ENCODE results near the gene STK31.
"Not testable (repeated sequence)": the region's sequence is repeated elsewhere in the genome, so short reads cannot be mapped to it uniquely, and the experiment has no call there.

STK31 gene

GRCh38 chr7:23710000-23710399 lies at the start of gene STK31:
Gene STK31, plus strand, starts transcription at chr7:23710219. Its CDS starts 67 bp downstream, at chr7:23710286.
- no peak for DNase-seq

DNA sequence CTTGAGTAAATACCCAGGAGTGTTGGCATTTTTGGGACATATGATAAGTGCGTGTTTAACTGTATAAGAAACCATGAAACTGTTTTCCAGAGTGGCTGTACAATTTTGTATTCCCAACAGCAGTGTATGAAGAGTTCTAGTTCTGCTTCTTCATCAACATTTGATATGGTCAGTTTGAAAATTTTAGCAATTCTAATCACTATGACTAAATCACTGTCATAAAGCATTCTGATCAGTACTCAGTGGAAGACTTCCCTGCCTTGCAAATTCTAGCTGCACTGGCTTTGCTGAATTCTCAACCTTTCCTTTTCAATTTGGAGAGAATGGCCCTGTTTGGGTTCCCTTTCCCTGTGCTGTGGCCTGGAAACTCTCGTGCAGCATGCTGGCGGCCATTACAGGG lies 48.6 kb upstream of the STK31 start:
- DNase-seq: no peak

- DNase-seq: no peak
Measured at GRCh38 chr7:23662124-23662983, 47.7 kb upstream of the STK31 start.

DNA sequence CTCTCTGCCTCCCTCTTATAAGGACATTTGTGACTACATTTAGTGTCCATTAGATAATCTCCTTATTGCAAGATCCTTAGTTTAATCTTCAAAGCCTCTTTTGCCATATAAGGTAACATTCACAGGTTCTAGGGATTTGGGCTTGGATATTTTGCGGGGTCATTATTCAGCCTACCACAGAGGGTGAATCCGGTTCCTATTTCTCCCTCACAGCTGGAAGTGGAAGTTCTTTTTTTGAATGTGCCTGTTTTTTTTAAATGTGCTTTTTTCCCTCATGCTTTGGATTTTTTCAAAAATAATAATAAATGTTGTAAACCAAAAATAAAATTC lies 47.1 kb upstream of the STK31 start:
- DNase-seq: no peak

DNA sequence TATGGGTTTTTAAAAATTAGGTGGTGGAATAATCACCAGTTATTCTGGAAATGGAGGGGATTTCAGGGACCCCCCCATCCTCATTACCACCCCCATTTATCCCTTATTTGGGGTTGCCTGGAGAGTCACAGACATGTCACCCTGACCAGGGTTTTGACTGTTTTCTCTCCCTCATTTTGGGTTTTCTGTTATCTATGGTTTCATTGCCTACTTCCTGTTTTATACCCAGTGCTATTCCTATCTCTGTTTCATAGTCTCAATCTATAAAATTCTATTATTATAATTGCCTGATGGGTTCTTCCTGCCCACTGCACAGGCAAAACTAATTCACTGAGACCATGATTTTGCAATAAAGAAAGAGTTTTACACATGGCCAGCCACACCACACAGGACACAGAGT lies 45.9 kb upstream of the STK31 start:
- DNase-seq: no peak

DNA sequence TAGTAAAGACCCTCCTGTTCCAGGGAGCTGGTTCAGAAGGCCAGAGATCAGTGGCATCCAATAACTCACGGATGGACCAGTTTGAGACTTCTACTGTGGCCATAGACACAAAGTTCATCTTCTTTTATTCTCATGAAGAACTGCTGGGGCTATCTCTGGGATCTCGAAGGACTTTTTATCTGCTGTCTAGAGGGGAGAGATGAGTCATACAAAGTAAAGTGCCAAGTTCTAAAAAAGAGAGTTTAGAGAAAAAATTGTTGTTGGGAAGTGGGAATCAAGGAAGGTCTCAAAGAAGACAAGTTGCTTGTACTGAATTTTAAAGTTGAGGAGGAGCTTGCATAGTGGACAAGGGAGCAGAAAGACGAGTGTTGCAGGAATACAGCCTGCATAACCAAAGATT lies 38.0 kb upstream of the STK31 start:
- DNase-seq: no peak

DNA sequence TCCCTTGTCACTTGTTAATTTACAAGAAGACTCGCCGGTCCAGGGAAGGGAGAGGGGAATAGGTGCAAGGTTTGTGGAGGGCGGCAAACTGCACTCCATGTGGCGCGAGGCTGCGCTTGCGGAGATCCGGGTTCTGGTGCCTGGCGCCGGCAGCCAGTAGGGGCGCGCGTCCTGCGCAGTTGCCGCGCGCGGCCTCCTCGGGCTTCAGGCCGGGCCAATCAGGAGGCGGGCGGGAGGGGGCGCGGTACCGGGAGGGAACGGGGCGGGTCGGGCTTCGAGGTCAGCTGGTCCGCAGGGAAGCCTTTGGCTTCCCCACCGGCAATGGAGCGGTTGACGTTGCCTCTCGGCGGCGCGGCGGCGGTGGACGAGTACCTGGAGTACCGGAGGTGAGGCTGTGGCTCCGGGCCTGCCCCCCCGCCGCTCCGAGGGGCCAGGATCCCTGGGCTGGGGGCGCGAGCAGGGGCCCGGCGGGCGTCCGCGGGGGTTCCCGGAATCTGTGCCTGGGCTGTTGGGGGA lies 30.1 kb upstream of the STK31 start, which contains the start of gene FAM221A:
TSS of gene FAM221A (plus strand) at position 302 of the 516 bp plus-strand sequence. CDS start at position 322, 20 bp downstream.
- DNase-seq: peak; percentile 82

DNA sequence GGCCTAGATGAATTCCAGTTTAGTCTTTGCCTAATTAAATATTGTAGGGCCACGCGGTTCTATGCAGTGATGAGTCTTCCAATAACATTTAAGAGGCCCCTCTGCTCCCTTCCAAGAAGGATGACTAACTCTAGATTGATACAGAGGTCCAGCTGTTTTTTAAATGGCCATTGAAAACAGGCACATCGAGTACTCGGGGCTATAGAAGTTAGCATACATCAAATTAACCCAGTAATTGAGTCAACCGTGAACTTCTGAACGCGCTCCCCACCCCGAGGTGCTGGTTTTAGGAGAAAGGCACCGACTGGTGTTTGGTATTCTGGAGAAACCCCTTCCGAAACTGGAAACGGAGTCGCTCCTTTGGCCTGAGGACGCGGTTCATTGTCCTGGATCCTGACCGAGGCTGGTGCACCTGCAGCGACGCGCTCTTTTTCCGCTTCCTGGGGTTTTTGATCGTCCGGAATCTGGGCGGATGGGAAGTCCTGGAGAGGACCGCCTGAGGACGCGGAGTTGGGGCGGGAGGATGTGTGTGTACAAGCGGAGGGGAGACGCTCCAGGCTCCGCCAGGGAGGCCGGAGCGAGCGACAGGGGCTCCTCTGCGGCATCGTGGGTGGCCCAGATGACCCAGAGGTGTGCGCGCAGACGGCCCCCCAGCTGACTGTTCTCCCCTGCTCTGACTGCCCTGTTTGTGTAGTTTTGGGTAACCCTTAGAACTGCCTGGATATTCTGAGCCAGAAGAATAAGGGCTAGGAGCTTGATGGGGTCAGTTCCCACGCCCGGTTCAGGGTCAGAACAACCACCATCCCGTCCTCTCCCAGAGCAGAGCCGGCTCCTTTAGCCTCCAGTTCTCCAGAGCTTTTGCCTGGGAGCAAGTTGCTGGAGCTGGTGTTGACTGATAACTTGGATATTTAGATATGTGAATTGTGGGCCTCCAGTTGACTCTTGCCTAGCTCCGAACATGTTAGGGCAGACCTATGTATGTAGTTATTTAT lies 29.3 kb upstream of the STK31 start:
- DNase-seq: peak; percentile 31

GRCh38 chr7:23684041-23684440 lies 26.0 kb upstream of the STK31 start:
- DNase-seq: not testable (repeated sequence)

DNA sequence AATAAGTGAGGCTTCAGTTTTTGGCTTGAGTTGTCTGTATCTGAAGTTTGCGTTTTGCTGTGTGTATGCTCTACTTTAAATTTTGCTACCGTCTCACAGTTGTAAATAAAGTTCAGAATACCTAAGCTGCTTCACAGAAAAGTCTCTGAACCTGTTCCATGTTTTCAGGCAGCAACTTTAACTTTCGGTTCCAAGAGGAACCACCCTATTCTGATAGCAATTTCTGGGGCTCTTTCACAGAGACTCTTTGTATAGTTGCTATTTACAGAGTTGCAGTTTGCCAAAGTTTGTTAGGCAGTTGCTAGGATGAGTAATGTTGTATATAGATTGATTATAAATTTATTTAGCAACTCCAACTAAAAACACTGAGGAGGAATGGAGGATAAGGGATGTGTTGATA lies 24.3 kb upstream of the STK31 start:
- DNase-seq: no peak

GRCh38 chr7:23687011-23687410 lies 23.0 kb upstream of the STK31 start:
- no peak for DNase-seq

DNA sequence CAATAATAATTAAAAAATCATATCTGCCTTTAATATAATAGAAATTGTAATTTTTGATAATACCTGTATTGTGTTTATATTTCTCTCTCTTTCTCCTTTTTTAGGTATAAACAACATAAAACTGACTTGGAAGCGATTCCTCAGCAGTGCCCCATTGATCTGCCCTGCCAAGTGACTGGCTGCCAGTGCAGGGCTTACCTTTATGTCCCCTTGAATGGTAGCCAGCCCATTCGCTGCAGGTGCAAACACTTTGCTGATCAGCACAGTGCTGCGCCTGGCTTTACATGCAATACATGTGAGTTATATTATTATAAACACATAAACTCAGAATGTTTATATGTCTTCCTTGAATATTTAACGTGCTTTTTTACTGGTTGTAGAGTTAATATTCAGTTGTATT lies 20.9 kb upstream of the STK31 start:
- DNase-seq: no peak

GRCh38 chr7:23691320-23691719 lies 18.7 kb upstream of the STK31 start:
- no peak for DNase-seq

- DNase-seq: no peak
Measured at GRCh38 chr7:23693224-23693623, 16.8 kb upstream of the STK31 start.

DNA sequence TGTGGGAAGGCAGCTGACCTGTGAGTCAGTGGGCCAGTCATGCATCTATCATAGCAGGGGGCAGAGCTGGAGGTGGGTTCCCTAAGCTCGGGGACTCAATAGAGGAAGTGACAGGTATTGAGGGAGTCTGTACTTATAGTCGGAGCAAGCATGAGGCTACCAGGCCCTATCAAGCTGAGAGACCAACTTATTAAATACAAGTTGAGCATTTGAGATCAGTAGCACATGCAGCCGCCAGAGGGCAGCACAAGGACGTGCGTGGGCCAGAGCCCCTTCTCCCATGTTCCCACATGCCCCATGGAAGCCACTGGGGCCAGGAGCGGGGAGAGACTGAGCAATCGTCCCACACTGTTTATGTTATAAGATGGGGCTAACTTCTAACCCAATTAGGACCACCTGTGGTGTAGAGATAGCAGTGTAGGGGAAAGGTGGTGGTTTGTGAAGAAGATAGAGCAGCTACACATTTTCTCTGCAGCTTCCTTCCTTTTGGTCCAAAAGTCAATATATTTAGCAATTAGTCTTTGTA lies 13.0 kb upstream of the STK31 start:
- DNase-seq: peak; percentile 22

DNA sequence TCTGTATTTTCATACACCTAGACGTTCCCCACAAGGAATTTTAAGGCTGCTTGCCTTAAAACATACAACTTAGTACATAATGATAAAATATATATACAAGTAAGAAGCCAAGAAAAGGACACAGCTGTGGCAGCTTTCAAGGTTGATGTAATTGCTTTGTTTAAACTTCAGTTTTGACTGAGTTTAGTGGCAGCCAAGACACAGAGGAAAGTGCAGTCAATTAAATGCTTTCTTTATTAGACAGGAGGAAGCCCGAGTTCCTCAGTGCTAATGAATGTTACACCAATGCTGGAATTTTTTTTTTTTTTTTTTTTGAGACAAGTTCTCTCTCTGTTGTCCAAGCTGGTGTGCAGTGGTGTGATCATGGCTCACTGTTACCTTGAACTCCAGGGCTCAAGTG lies 11.2 kb upstream of the STK31 start:
- no peak for DNase-seq

DNA sequence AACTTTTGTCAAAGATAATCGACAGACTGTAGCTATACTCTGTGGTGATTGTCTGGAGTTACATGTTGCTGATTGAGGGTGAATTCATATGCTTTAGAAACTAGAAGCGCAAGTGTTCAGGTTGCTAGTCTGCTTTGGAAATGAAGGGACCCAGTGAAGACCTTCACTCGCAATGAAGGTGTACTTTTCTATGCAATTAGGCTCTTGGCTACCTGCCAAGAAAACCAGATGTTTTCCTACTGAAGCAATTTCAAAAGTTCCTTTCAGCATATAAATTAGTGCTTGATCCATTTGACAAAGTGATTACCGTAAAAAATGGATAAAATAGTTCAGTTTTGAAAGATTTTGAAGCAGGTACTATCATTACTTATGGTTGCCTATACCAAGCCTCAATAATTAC lies 10.0 kb upstream of the STK31 start:
- no peak for DNase-seq

- no peak for DNase-seq
Measured at GRCh38 chr7:23709081-23709750, 803 bp upstream of the STK31 start.

- DNase-seq: no peak
Measured at GRCh38 chr7:23712368-23713284, 2.6 kb downstream of the STK31 start.

- no peak for DNase-seq
Measured at GRCh38 chr7:23713285-23714149, 3.5 kb downstream of the STK31 start.

DNA sequence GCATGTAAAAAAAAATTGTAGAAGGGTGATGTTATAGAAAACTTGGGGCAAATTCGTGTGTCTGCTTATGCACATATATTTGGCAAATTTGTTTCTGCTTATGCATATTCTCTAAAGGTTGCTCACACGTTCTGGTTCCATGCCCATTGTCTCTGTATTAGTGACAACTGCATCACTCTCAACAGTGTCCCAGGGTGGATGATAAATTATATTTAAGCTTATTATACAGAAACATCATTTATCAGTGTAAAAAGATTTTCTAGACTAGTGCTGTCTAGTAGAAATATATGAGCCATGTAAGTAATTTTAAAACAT lies 4.1 kb downstream of the STK31 start:
- no peak for DNase-seq

All from stimulated activated naive CD4-positive, alpha-beta T cell treated with Interleukin-2 at 50 U/mL for 16 hours (primary cell).